ENCODE results near the gene SRCAP.

Gene SRCAP

DNA sequence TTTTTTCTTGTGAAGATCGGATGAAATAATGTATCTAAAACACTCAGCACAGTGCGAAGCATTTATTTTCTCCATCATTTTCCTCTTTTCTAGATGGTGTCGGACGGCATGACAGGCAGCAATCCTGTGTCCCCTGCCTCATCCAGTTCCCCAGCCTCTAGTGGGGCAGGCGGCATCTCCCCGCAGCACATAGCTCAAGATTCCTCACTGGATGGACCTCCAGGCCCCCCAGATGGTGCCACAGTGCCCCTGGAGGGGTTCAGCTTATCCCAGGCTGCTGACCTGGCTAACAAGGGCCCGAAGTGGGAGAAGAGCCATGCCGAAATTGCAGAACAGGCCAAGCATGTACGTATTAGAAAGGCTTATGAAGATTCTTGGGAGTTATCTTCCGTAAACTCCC lies 5.0 kb downstream of the SRCAP start:
- DNase-seq (ENCODE audit: insufficient read length) = no peak
- TF ChIP-seq POLR2A (IDR thresholded peaks at IDR 0.05; ENCODE audit: low read depth, low read length) = no peak
- TF ChIP-seq POLR2AphosphoS5 (IDR thresholded peaks at IDR 0.05; ENCODE audit: low read depth, low read length) = no peak
- no peak for TF ChIP-seq TAF1 (IDR thresholded peaks at IDR 0.05; ENCODE audit: borderline replicate concordance, low read depth, low read length)
- FAIRE-seq = no peak

DNA sequence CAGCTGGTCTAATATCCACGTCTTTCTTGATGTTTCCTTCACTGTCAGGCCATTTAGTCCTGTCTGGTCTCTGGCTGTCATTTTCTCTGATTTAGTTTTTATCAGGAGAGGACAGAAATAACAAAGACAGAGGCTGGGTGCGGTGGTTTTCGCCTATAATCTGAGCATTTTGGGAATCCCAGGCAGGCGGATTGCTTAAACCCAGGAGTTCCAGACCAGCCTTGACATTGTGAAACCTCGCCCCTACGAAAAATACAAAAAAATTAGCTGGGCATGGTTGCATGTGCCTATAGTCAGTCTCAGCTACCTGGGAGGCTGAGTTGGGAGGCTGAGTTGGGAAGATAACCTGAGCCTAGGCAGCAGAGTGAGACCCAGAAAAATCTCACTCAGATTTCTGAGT lies 7.1 kb downstream of the SRCAP start:
- no peak for TF ChIP-seq POLR2A (IDR thresholded peaks at IDR 0.05; ENCODE audit: low read depth, low read length)
- no peak for TF ChIP-seq TAF1 (IDR thresholded peaks at IDR 0.05; ENCODE audit: borderline replicate concordance, low read depth, low read length)
- TF ChIP-seq POLR2AphosphoS5 (IDR thresholded peaks at IDR 0.05; ENCODE audit: low read depth, low read length) = no peak
- DNase-seq (ENCODE audit: insufficient read length) = no peak

DNA sequence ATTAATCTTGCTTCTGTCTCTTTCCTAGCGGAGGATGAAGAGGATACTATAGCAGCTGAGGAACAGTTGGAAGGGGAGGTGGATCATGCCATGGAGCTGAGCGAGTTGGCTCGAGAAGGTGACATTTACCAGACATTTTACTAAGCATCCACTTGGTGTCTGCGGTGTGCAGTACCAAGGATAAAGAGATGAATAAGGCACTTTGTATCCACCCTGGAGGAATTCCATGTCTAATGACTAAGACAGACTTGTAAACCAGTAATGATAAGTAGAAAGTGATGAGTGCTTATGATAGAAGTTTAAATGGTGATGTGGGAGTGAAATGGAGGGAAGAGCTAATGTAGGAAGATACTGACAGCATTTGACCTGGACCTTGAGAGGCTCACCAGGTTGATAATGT lies 12.0 kb downstream of the SRCAP start:
- TF ChIP-seq TAF1 (IDR thresholded peaks at IDR 0.05; ENCODE audit: borderline replicate concordance, low read depth, low read length) = no peak
- no peak for DNase-seq (ENCODE audit: insufficient read length)
- FAIRE-seq = no peak

More for the DNA sequence above, 7.1 kb downstream of the SRCAP start:
- FAIRE-seq = no peak

DNA sequence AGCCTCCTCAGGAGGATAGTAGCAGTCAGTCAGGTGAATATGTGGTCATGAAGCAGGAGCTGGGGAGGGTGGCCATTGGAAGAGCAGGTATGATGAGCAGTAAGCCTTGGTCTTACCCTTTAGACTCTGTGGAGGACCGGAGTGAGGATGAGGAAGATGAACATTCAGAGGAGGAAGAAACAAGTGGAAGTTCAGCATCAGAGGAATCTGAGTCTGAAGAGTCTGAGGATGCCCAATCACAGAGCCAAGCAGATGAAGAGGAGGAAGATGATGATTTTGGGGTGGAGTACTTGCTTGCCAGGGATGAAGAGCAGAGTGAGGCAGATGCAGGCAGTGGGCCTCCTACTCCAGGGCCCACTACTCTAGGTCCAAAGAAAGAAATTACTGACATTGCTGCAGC lies 12.7 kb downstream of the SRCAP start:
- TF ChIP-seq POLR2A (IDR thresholded peaks at IDR 0.05; ENCODE audit: low read depth, low read length) (no peak), TAF1 (IDR thresholded peaks at IDR 0.05; ENCODE audit: borderline replicate concordance, low read depth, low read length) (no peak), POLR2AphosphoS5 (IDR thresholded peaks at IDR 0.05; ENCODE audit: low read depth, low read length) (no peak)
- FAIRE-seq = no peak
- no peak for DNase-seq (ENCODE audit: insufficient read length)

DNA sequence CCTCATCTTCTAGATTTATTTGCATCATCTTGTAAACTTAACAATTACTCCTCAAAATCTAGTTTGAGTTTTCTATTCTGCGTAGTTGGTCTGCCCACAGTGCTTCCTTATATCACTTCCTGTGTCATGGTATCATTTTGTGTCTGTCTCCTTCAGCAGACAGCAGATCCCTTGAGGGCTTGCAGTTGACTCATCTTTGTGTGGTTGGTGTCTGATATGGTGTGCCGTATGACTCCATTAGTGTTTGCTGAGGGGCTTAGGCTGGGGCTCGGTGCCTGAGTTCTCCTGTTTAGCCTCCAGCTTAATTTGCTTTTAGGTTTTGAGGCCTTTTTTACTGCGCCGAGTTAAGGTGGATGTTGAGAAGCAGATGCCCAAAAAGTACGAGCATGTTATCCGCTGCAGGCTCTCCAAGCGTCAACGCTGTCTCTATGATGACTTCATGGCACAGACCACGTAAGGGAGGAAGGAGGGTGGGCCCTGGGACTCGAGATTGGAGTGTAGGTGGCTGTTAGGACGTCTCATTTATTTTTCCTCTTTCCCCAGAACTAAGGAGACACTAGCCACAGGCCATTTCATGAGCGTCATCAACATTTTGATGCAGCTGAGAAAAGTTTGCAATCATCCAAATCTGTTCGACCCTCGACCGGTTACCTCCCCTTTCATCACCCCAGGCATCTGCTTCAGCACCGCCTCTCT lies 16.9 kb downstream of the SRCAP start:
- TF ChIP-seq TAF1 (IDR thresholded peaks at IDR 0.05; ENCODE audit: borderline replicate concordance, low read depth, low read length) (no peak), POLR2AphosphoS5 (IDR thresholded peaks at IDR 0.05; ENCODE audit: low read depth, low read length) (no peak), POLR2A (IDR thresholded peaks at IDR 0.05; ENCODE audit: low read depth, low read length) (no peak; the same call in 1 of the 2 replicates)
- DNase-seq (ENCODE audit: insufficient read length) (peak; percentile 31), FAIRE-seq (no peak)

DNA sequence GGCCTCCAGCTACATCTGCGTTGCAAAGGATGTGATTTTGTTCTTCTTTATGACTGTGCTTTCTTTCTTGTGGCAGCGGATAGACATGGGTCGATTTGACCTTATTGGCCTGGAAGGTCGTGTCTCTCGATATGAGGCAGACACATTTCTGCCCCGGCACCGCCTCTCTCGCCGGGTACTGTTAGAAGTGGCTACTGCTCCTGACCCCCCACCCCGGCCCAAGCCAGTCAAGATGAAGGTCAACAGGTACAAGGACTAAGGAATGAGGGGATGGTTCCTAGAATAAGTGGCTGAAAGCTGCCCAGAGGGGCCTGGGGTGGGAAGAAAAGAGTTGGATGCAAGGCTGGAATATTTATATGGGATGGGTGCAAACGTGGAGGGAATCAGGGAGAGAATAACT lies 21.1 kb downstream of the SRCAP start:
- no peak for DNase-seq (ENCODE audit: insufficient read length)
- no peak for TF ChIP-seq POLR2A (IDR thresholded peaks at IDR 0.05; ENCODE audit: low read depth, low read length)
- TF ChIP-seq POLR2AphosphoS5 (IDR thresholded peaks at IDR 0.05; ENCODE audit: low read depth, low read length) = no peak
- no peak for TF ChIP-seq TAF1 (IDR thresholded peaks at IDR 0.05; ENCODE audit: borderline replicate concordance, low read depth, low read length)
- no peak for FAIRE-seq

DNA sequence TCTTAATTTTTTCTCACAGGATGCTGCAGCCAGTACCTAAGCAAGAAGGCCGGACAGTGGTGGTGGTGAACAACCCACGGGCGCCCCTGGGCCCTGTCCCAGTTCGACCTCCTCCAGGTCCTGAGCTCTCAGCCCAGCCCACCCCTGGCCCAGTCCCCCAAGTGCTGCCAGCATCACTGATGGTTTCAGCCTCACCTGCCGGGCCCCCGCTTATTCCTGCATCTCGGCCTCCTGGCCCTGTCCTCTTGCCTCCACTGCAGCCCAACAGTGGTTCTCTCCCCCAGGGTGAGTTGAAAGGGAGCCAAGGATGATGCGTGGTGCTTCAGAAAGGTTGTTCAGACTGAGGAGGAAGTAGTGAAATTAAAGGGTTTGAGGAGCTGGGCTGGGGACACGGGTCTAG lies 21.7 kb downstream of the SRCAP start:
- no peak for FAIRE-seq
- DNase-seq (ENCODE audit: insufficient read length) = no peak
- TF ChIP-seq POLR2A (IDR thresholded peaks at IDR 0.05; ENCODE audit: low read depth, low read length) = no peak

DNA sequence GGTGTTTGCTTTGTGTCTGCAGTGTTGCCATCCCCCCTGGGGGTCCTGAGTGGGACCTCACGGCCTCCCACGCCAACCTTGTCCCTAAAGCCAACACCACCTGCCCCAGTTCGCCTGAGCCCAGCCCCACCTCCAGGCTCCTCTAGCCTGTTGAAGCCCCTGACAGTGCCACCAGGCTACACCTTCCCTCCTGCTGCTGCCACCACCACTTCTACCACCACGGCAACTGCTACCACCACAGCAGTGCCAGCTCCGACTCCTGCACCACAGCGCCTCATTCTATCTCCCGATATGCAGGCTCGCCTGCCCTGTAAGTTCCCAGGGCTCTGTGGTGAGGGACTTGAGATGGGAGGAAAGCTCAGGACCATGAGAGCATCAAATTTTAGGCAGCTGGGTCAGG lies 22.2 kb downstream of the SRCAP start:
- no peak for DNase-seq (ENCODE audit: insufficient read length)
- no peak for FAIRE-seq
- TF ChIP-seq POLR2A (IDR thresholded peaks at IDR 0.05; ENCODE audit: low read depth, low read length) = no peak
- TF ChIP-seq TAF1 (IDR thresholded peaks at IDR 0.05; ENCODE audit: borderline replicate concordance, low read depth, low read length) = no peak
- TF ChIP-seq POLR2AphosphoS5 (IDR thresholded peaks at IDR 0.05; ENCODE audit: low read depth, low read length) = no peak

DNA sequence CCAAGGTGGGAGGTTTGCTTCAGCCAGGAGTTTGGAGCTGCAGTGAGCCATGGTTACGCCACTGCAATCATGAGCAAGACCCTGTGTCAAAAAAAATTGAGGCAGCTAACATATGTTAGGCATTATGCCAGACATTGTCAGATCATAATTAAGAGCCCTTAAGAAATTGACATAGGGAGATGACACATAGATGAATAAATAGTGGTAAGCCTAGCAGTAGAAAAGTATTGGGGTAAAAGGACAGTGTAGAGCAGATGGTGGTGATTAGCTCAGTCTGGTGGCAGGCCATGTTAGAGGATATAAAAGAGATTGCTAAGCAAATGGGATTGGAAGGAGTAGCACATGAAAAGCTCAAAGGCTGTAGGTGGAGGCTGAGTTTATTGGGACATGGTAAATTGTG lies 22.6 kb downstream of the SRCAP start:
- TF ChIP-seq TAF1 (IDR thresholded peaks at IDR 0.05; ENCODE audit: borderline replicate concordance, low read depth, low read length) = no peak
- TF ChIP-seq POLR2A (IDR thresholded peaks at IDR 0.05; ENCODE audit: low read depth, low read length) = no peak
- TF ChIP-seq POLR2AphosphoS5 (IDR thresholded peaks at IDR 0.05; ENCODE audit: low read depth, low read length) = no peak
- no peak for DNase-seq (ENCODE audit: insufficient read length)
- FAIRE-seq = no peak

DNA sequence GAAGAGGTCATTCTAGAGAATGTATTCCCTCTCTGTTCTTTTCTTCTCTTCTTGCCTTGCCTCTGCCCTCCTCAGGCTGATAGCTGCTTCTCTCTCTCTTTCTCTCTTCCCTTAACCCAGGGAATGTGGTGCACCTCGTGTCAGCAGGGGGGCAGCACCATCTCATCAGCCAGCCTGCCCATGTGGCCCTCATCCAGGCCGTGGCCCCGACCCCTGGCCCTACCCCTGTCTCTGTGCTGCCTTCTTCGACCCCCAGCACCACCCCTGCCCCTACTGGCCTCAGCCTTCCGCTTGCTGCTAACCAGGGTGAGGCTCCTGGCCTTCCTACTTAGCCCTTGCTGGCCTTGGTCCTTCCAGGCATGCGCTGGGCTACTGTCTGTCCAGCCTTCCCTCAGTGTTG lies 23.5 kb downstream of the SRCAP start:
- TF ChIP-seq POLR2AphosphoS5 (IDR thresholded peaks at IDR 0.05; ENCODE audit: low read depth, low read length) (no peak), POLR2A (IDR thresholded peaks at IDR 0.05; ENCODE audit: low read depth, low read length) (no peak), TAF1 (IDR thresholded peaks at IDR 0.05; ENCODE audit: borderline replicate concordance, low read depth, low read length) (no peak)
- FAIRE-seq = no peak
- DNase-seq (ENCODE audit: insufficient read length) = no peak

DNA sequence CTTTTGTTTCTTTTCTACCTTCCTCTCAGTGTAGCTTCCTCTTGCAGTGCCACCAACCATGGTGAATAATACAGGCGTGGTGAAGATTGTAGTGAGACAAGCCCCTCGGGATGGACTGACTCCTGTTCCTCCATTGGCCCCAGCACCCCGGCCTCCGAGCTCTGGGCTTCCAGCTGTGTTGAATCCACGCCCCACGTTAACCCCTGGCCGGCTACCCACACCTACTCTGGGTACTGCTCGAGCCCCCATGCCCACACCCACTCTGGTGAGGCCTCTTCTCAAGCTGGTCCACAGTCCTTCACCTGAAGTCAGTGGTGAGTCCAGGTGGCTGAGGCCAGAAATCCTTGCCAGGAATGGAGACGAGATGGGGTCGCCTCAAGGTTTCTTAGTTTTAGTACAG lies 23.9 kb downstream of the SRCAP start:
- TF ChIP-seq TAF1 (IDR thresholded peaks at IDR 0.05; ENCODE audit: borderline replicate concordance, low read depth, low read length) (no peak), POLR2AphosphoS5 (IDR thresholded peaks at IDR 0.05; ENCODE audit: low read depth, low read length) (no peak), POLR2A (IDR thresholded peaks at IDR 0.05; ENCODE audit: low read depth, low read length) (no peak)
- DNase-seq (ENCODE audit: insufficient read length) (no peak), FAIRE-seq (no peak)

DNA sequence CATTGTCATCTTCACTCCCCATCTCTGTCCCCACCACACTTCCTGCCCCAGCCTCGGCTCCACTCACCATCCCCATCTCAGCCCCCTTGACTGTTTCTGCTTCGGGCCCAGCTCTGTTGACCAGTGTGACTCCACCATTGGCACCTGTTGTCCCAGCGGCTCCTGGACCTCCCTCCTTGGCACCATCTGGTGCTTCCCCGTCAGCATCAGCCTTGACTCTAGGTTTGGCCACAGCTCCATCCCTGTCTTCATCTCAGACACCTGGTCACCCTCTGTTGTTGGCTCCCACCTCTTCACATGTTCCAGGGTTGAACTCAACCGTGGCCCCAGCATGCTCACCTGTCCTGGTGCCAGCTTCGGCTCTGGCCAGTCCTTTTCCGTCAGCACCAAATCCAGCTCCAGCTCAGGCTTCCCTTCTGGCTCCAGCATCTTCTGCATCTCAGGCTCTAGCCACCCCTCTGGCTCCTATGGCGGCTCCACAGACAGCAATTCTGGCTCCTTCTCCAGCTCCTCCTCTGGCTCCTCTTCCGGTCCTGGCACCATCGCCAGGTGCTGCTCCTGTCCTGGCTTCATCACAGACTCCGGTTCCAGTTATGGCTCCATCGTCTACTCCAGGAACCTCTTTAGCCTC lies 24.9 kb downstream of the SRCAP start:
- TF ChIP-seq POLR2AphosphoS5 (IDR thresholded peaks at IDR 0.05; ENCODE audit: low read depth, low read length) (no peak), TAF1 (IDR thresholded peaks at IDR 0.05; ENCODE audit: borderline replicate concordance, low read depth, low read length) (no peak), POLR2A (IDR thresholded peaks at IDR 0.05; ENCODE audit: low read depth, low read length) (no peak)
- no peak for FAIRE-seq

More for the DNA sequence above, 24.9 kb downstream of the SRCAP start:
- DNase-seq (ENCODE audit: insufficient read length) = no peak

Data from GM12892 (cell line).